CD14-positive monocyte (primary cell): ENCODE results near the gene RUVBL1. TPM values are rescaled to one million over a fixed set of nuclear protein-coding genes. Genes with fewer than 3 reads are reported as not detected.
"Not testable (repeated sequence)": the region's sequence is repeated elsewhere in the genome, so short reads cannot be mapped to it uniquely, and the experiment has no call there.

Source experiments
- DNase-seq, 3 donors: peaks; one replicate each; pipeline ENCODE4 v3.0.0-alpha.2; 2011 to 2022
- H2AFZ ChIP-seq: 2 replicates; pipeline ENCODE4 v1.6.0; 2012; ENCODE audit warnings: mild to moderate bottlenecking, low read depth, low read length, inconsistent platforms; ENCODE audit not compliant: insufficient read depth, poor library complexity, severe bottlenecking
- H3K27ac ChIP-seq, 2 donors: 1 replicate in 1 of 2; 2 replicates in 1 of 2; pipeline ENCODE4 v1.5.1; 2012 to 2013; ENCODE audit warnings: low read length in 2 of 2, control low read depth in 1 of 2, inconsistent platforms in 1 of 2, low read depth in 1 of 2, mild to moderate bottlenecking in 1 of 2
- H3K27me3 ChIP-seq, 2 donors: one replicate each; pipeline versions ENCODE4 v1.6.0 to v1.6.1; 2011 to 2013; ENCODE audit warnings: low read length in 2 of 2; ENCODE audit not compliant: control insufficient read depth in 2 of 2, insufficient read depth in 2 of 2
- H3K36me3 ChIP-seq, 2 donors: replicated peaks in 1 of 2; 1 replicate in 1 of 2; 2 replicates in 1 of 2; pipeline versions ENCODE4 v1.5.1 to v1.6.1; 2012 to 2013; ENCODE audit warnings: low read length in 2 of 2, control low read depth in 1 of 2, inconsistent platforms in 1 of 2, mild to moderate bottlenecking in 1 of 2; ENCODE audit not compliant: insufficient read depth in 2 of 2, control insufficient read depth in 1 of 2
- H3K4me1 ChIP-seq, 2 donors: 1 replicate in 1 of 2; 2 replicates in 1 of 2; pipeline versions ENCODE4 v1.5.1 to v1.6.1; 2012 to 2013; ENCODE audit warnings: low read length in 2 of 2, control low read depth in 1 of 2, inconsistent platforms in 1 of 2, mild to moderate bottlenecking in 1 of 2, moderate library complexity in 1 of 2; ENCODE audit not compliant: insufficient read depth in 2 of 2, control insufficient read depth in 1 of 2
- H3K4me2 ChIP-seq: replicated peaks from 2 replicates; pipeline ENCODE3; 2012; ENCODE audit warnings: low read length, moderate library complexity, mild to moderate bottlenecking; ENCODE audit not compliant: poor library complexity, severe bottlenecking; ENCODE audit errors: extremely low read depth
- H3K4me3 ChIP-seq, 3 experiments: fragments of 200-600 bp in 1 of 3; sonication (generic) in 1 of 3; replicated peaks in 1 of 3; 1 replicate in 2 of 3; 2 replicates in 1 of 3; pipeline ENCODE4 v1.5.1; 2011 to 2013; ENCODE audit warnings: low read length in 3 of 3, mild to moderate bottlenecking in 3 of 3, control low read depth in 2 of 3, low read depth in 2 of 3, inconsistent platforms in 1 of 3, moderate library complexity in 1 of 3
- H3K79me2 ChIP-seq: 2 replicates; pipeline ENCODE4 v1.6.0; 2012; ENCODE audit warnings: mild to moderate bottlenecking, control low read depth, inconsistent platforms, low read length, moderate library complexity; ENCODE audit not compliant: insufficient read depth
- H3K9ac ChIP-seq: 2 replicates; pipeline ENCODE4 v1.6.0; 2017; ENCODE audit warnings: low read length, mild to moderate bottlenecking; ENCODE audit not compliant: insufficient read depth, poor library complexity, severe bottlenecking
- H3K9me3 ChIP-seq, 2 donors: replicated peaks in 1 of 2; 1 replicate in 1 of 2; 2 replicates in 1 of 2; pipeline versions ENCODE4 v1.5.1 to v1.6.1; 2012 to 2013; ENCODE audit warnings: low read length in 2 of 2, control low read depth in 1 of 2; ENCODE audit not compliant: control insufficient read depth in 1 of 2, insufficient read depth in 1 of 2
- H4K20me1 ChIP-seq: 2 replicates; pipeline ENCODE4 v1.6.0; 2012; ENCODE audit warnings: mild to moderate bottlenecking, low read length, control low read depth, moderate library complexity; ENCODE audit not compliant: insufficient read depth
- H3K27ac Mint-ChIP-seq, 7 donors: one replicate each; pipeline ENCODE4 v1.8.0; 2020; ENCODE audit warnings: mild to moderate bottlenecking in 7 of 7, mixed read lengths in 7 of 7, moderate library complexity in 6 of 7, inconsistent platforms in 2 of 7
- H3K27me3 Mint-ChIP-seq, 3 donors: one replicate each; pipeline ENCODE4 v1.8.0; 2021 to 2022; ENCODE audit warnings: low read depth in 3 of 3, mild to moderate bottlenecking in 3 of 3, mixed read lengths in 3 of 3, moderate library complexity in 3 of 3, inconsistent platforms in 1 of 3
- H3K36me3 Mint-ChIP-seq, 2 donors: one replicate each; pipeline ENCODE4 v1.8.0; 2020; ENCODE audit warnings: mixed read lengths in 2 of 2, inconsistent platforms in 1 of 2, mild to moderate bottlenecking in 1 of 2
- H3K4me1 Mint-ChIP-seq: one replicate; pipeline ENCODE4 v1.8.0; 2020; ENCODE audit warnings: mild to moderate bottlenecking, mixed read lengths
- H3K4me3 Mint-ChIP-seq, 2 donors: one replicate each; pipeline ENCODE4 v1.8.0; 2020; ENCODE audit warnings: mild to moderate bottlenecking in 2 of 2, mixed read lengths in 2 of 2, moderate library complexity in 1 of 2
- H3K9me3 Mint-ChIP-seq, 7 donors: one replicate each; pipeline ENCODE4 v1.8.0; 2020 to 2022; ENCODE audit warnings: mixed read lengths in 7 of 7, mild to moderate bottlenecking in 6 of 7, moderate library complexity in 6 of 7, inconsistent platforms in 2 of 7
- WGBS: methylation state at CpG from one replicate; pipeline ENCODE4 v1.1.5; 2013; ENCODE audit warnings: missing lambda C conversion rate; ENCODE audit not compliant: insufficient coverage; 5-methylcytosine and 5-hydroxymethylcytosine counted together
- intact Hi-C, 2 donors: fragments of 100-400 bp; cut with micrococcal nuclease; formaldehyde crosslinking; loops; one replicate each; pipeline versions ENCODE4 v1.15.0 to v1.15.1; 2023
- polyA plus RNA-seq, 3 donors: library from polyadenylated mRNA; depleted of rRNA in 1 of 3; unstranded in 2 of 3; stranded (reverse) in 1 of 3; fragments of 300-500 nt in 2 of 3; fragments of >200 nt in 1 of 3; fragmentation: Illumina TruSeq in 2 of 3; gene quantifications; 1 replicate in 2 of 3; 2 replicates in 1 of 3; pipeline ENCODE4 v1.2.3, GENCODE V29; 2012 to 2021
- TF ChIP-seq, protein P1 (sequence below): fragments of 200-600 bp; IDR thresholded peaks from one replicate; pipeline ENCODE4 v1.8.0; 2022; ENCODE audit warnings: antibody characterized with exemption, mild to moderate bottlenecking

The RUVBL1 gene
- polyA plus RNA-seq, 3 donors, result 11.0 to 16.2 (median 14.4) TPM

DNA sequence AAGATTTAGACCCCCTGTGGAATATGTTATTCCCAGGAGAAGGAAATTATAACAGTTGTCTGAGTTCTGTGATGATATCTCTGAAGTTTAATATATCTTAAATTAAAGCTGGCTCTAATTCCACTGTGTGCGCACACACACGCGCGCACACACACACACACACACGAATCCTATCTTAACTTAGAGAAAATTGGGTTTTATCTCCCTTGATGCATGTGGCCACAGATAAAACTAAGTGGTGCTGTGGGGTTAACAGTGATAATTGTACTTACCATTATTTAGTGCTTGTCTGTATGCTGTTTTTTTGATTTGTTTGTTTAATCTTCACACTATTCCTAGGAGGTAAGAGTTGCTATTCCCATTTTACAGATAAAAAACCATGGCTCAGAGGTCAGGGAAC, 37.0 kb upstream of the RUVBL1 start:
- intact Hi-C loops, result no loop called here
- no CpG with 5 or more reads among the region's 5 CpGs for WGBS
- H3K4me1 Mint-ChIP-seq, result peaks cover 5% of the 10 kb centered on the region

DNA sequence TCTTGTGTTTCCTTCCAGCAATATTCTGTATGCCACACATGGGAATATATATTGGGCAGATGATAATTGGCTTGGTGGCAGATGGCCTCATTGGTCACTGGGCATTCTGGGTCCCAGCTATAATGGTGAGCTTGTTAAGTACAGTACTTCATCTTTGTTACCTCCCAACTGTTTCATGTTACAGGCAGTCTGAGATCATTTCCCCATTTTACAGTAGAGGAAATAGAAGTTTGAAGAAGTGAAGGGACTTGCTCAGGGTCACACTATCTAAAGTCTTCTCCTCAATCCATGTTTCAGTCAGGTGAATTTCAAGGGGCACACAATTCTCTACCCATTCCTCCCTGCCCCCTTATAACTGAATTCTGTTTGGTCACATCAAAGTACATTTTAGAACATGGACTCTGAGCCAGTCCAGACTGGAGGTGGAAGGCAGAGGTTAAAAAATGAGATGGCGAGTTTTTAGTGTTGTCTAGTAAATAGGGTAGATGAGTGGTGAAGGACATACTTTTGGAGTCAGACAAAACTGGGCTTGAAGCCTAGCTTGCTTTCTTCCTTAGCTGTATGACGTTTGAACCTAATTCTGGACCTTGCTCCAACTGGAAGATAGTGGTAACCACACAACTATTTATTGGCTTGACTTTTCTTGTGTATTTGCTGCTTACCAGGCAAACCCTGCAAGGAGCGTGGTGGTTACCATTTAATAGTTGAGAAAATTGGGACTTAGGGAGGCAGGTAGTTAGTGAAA, 32.2 kb upstream of the RUVBL1 start:
- H3K27ac ChIP-seq, result peak overlapping the region in 1 of 2 donors; percentile 57
- no peaks in the 10 kb centered on the region for H4K20me1 ChIP-seq
- peak overlapping the region in 1 of 3 experiments; percentile 12 for H3K4me3 ChIP-seq
- Mint-ChIP-seq H3K4me3 (peak overlapping the region in 1 of 2 donors; percentile 36), H3K27ac (peak overlapping the region; percentile 25 to 86 (median 67)), H3K4me1 (peaks cover 25% of the 10 kb centered on the region), H3K36me3 (peaks cover 29 to 32% of the 10 kb centered on the region in 2 donors), H3K27me3 (peaks cover 0 to 5% (median 2%) of the 10 kb centered on the region in 3 donors), H3K9me3 (peaks cover 0 to 7% (median 2%) of the 10 kb centered on the region in 7 donors)
- H3K9me3 ChIP-seq, result no peaks in the 10 kb centered on the region
- DNase-seq, result peak in 2 of 3 donors; percentile 28 to 34
- intact Hi-C loops, result no loop called here
- TF ChIP-seq, protein P1, sequence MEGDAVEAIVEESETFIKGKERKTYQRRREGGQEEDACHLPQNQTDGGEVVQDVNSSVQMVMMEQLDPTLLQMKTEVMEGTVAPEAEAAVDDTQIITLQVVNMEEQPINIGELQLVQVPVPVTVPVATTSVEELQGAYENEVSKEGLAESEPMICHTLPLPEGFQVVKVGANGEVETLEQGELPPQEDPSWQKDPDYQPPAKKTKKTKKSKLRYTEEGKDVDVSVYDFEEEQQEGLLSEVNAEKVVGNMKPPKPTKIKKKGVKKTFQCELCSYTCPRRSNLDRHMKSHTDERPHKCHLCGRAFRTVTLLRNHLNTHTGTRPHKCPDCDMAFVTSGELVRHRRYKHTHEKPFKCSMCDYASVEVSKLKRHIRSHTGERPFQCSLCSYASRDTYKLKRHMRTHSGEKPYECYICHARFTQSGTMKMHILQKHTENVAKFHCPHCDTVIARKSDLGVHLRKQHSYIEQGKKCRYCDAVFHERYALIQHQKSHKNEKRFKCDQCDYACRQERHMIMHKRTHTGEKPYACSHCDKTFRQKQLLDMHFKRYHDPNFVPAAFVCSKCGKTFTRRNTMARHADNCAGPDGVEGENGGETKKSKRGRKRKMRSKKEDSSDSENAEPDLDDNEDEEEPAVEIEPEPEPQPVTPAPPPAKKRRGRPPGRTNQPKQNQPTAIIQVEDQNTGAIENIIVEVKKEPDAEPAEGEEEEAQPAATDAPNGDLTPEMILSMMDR, result no peak
- 100% methylated on average over 2 of the region's 3 CpGs for WGBS
- H2AFZ ChIP-seq, result peak overlapping the region; percentile 25
- no peak overlapping the region for H3K9ac ChIP-seq
- H3K4me2 ChIP-seq, result no peak overlapping the region
- peaks cover 30% of the 10 kb centered on the region for H3K79me2 ChIP-seq
- peaks cover 25% of the 10 kb centered on the region in 2 donors for H3K4me1 ChIP-seq
- peaks cover 4 to 34% of the 10 kb centered on the region in 2 donors for H3K36me3 ChIP-seq
- no peaks in the 10 kb centered on the region for H3K27me3 ChIP-seq

More for the DNA sequence above, 37.0 kb upstream of the RUVBL1 start:
- Mint-ChIP-seq H3K9me3 (peaks cover 0 to 1% (median 0%) of the 10 kb centered on the region in 7 donors), H3K27ac (no peak overlapping the region), H3K4me3 (no peak overlapping the region), H3K27me3 (no peaks in the 10 kb centered on the region), H3K36me3 (peaks cover 55 to 61% of the 10 kb centered on the region in 2 donors)
- no peak overlapping the region for H3K4me2 ChIP-seq
- H3K27me3 ChIP-seq, result no peaks in the 10 kb centered on the region
- H3K27ac ChIP-seq, result no peak overlapping the region
- H3K79me2 ChIP-seq, result peaks cover 22% of the 10 kb centered on the region
- no peak overlapping the region for H2AFZ ChIP-seq
- H3K9ac ChIP-seq, result no peak overlapping the region
- TF ChIP-seq, protein P1, result no peak
- no peak for DNase-seq
- H3K4me3 ChIP-seq, result no peak overlapping the region
- peaks cover 8% of the 10 kb centered on the region for H4K20me1 ChIP-seq
- H3K4me1 ChIP-seq, result peaks cover 5 to 6% of the 10 kb centered on the region in 2 donors
- no peaks in the 10 kb centered on the region for H3K9me3 ChIP-seq
- peaks cover 9 to 55% of the 10 kb centered on the region in 2 donors for H3K36me3 ChIP-seq

DNA sequence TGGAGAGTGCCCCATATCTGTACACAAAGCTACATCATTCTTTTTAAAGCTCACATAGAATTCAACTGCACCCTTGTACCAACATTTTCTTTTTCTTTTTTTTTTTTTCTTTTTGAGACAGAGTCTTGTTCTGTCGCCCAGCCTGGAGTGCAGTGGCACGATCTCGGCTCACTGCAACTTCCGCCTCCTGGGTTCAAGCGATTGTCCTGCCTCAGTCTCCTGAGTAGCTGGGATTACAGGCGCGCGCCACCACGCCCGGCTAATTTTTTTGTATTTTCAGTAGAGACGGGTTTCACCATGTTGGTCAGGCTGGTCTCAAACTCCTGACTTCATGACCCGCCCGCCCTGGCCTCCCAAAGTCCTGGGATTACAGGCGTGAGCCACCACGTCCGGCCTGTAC, 30.7 kb upstream of the RUVBL1 start:
- DNase-seq, H3K9me3 Mint-ChIP-seq, H3K27me3 Mint-ChIP-seq, H3K9me3 ChIP-seq, intact Hi-C loops, H3K27me3 ChIP-seq, H4K20me1 ChIP-seq: not testable (repeated sequence)
- H3K36me3 Mint-ChIP-seq, result peaks cover 21 to 25% of the 10 kb centered on the region in 2 donors
- peak overlapping the region; percentile 54 to 91 (median 88) for H3K4me3 ChIP-seq
- H3K36me3 ChIP-seq, result peaks cover 4 to 32% of the 10 kb centered on the region in 2 donors
- H2AFZ ChIP-seq, result peak overlapping the region; percentile 92
- peaks cover 33% of the 10 kb centered on the region for H3K4me1 Mint-ChIP-seq
- peaks cover 31 to 34% of the 10 kb centered on the region in 2 donors for H3K4me1 ChIP-seq
- H3K9ac ChIP-seq, result peak overlapping the region; percentile 84
- H3K27ac Mint-ChIP-seq, result peak overlapping the region in 6 of 7 donors; percentile 7 to 88 (median 70)
- H3K79me2 ChIP-seq, result peaks cover 21% of the 10 kb centered on the region
- H3K4me3 Mint-ChIP-seq, result peak overlapping the region; percentile 90 to 92
- peak overlapping the region in 1 of 2 donors; percentile 81 for H3K27ac ChIP-seq
- 98% methylated on average over 8 of the region's 16 CpGs for WGBS
- peak overlapping the region; percentile 86 for H3K4me2 ChIP-seq
